Astrocyte of the spinal cord (primary cell): Measurements from ENCODE around the gene SPINK5.
A peak's percentile ranks its signal among the peaks of the same experiment; 100 is the strongest.

Experiments
- DNase-seq: peaks from one replicate; pipeline ENCODE4 v3.0.0; 2011; ENCODE audit warnings: low read depth, low spot score
- H3K4me3 ChIP-seq: 2 replicates; pipeline ENCODE4 v1.5.1; 2011; ENCODE audit warnings: low read depth, mild to moderate bottlenecking, low read length, moderate library complexity
- CTCF ChIP-seq: IDR thresholded peaks from 2 replicates; pipeline ENCODE4 v1.5.1; 2012; ENCODE audit warnings: low read depth, mild to moderate bottlenecking, low read length, inconsistent platforms
- in situ Hi-C: cut with HindIII; loops from 2 replicates; pipeline ENCODE4 v1.10.0; 2017; ENCODE audit warnings: low sequenced_read_pairs

SPINK5 gene

GRCh38 chr5:148145916-148146315, 82.1 kb downstream of the SPINK5 start:
- TF ChIP-seq CTCF, result no peak
- no peak overlapping the region for H3K4me3 ChIP-seq
- peak; percentile 59 for DNase-seq
- in situ Hi-C loops, result no loop called here

GRCh38 chr5:148146487-148146886, 82.7 kb downstream of the SPINK5 start:
- H3K4me3 ChIP-seq, result no peak overlapping the region
- TF ChIP-seq CTCF, result no peak
- DNase-seq, result no peak
- in situ Hi-C loops, result no loop called here

- no peak for DNase-seq
- in situ Hi-C loops, result no loop called here
- no peak for TF ChIP-seq CTCF
- no peak overlapping the region for H3K4me3 ChIP-seq
These were observed 83.6 kb downstream of the SPINK5 start for GRCh38 chr5:148147415-148147814.

- in situ Hi-C loops, result no loop called here
- DNase-seq, result no peak
- TF ChIP-seq CTCF, result no peak
- no peak overlapping the region for H3K4me3 ChIP-seq
These were observed 88.1 kb downstream of the SPINK5 start for GRCh38 chr5:148151872-148152271.

- DNase-seq, result no peak
- H3K4me3 ChIP-seq, result no peak overlapping the region
- TF ChIP-seq CTCF, result no peak
- in situ Hi-C loops, result no loop called here
These were observed 89.0 kb downstream of the SPINK5 start for GRCh38 chr5:148152781-148153180.

GRCh38 chr5:148156609-148157008, 92.8 kb downstream of the SPINK5 start:
- H3K4me3 ChIP-seq, result no peak overlapping the region
- no peak for DNase-seq
- TF ChIP-seq CTCF, result no peak
- in situ Hi-C loops, result no loop called here

- TF ChIP-seq CTCF, result no peak
- no peak for DNase-seq
- in situ Hi-C loops, result no loop called here
- H3K4me3 ChIP-seq, result no peak overlapping the region
These were observed 98.3 kb downstream of the SPINK5 start for GRCh38 chr5:148162038-148162437.
